ENCODE results near the gene NCAPD3.

DNA sequence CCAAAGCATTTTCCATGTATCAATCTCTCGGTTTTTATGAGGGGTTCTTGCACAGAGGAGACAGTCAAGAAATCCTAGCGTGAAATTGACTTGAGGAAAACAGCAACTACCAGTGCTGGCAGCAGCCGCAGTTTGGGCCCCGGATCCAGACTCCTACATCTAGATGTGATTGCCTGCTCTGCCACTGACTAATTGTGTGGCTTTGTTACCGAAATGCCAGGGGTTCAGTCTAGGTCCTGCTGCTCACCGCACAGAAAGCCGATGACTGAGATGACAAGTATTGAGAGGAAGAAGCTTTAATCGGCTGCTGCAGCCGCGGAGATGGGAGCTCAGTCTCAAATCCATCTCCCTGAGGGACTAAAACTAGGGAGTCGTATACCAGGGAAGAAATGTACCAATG is 44.2 kb upstream of the NCAPD3 start:
- TF ChIP-seq CTCF (IDR thresholded peaks at IDR 0.05) = no peak
- TF ChIP-seq POLR2A (IDR thresholded peaks at IDR 0.05) = no peak

Measured in adrenal gland (tissue), 5 donors.